Endothelial cell of umbilical vein (primary cell): ENCODE data around the gene BEND3. TPM values are rescaled to one million over a fixed set of nuclear protein-coding genes. Genes with fewer than 3 reads are reported as not detected.

Experiments used
- BruUV-seq: library from RNA; stranded (reverse); fragments of 400-500 nt; replicated peaks from 2 replicates; lab custom pipeline; 2021; lab: Mats Ljungman, UMichigan
- CTCF ChIA-PET: fragments of 300-600, 350-600 bp; sonication (Branson Sonifier 250); formaldehyde crosslinking; loops from one replicate; lab custom pipeline; 2021; ENCODE audit warnings: antibody characterized with exemption, inconsistent platforms; lab: Charles Lee
- POLR2A ChIA-PET: fragments of 300-600, 350-600 bp; sonication (Branson Sonifier 250); formaldehyde crosslinking; loops from one replicate; lab custom pipeline; 2021; ENCODE audit warnings: antibody characterized with exemption, inconsistent platforms; lab: Charles Lee
- DNase-seq: peaks from one replicate; pipeline ENCODE4 v3.0.0-alpha.2; 2011; ENCODE audit warnings: low read depth, low spot score
- FAIRE-seq: peaks from 2 replicates; lab custom pipeline; 2011; peaks lifted over from hg19 to GRCh38; lab: Jason Lieb, UNC
- H2AFZ ChIP-seq: 2 replicates; pipeline ENCODE4 v1.6.0; 2012; ENCODE audit warnings: low read depth, low read length, control low read depth, inconsistent platforms
- H3K27ac ChIP-seq: 2 replicates; pipeline ENCODE4 v1.5.1; 2011; ENCODE audit warnings: low read depth, mild to moderate bottlenecking, control low read depth, low read length, moderate library complexity; ENCODE audit not compliant: insufficient read depth
- H3K27me3 ChIP-seq, 2 experiments: 2 replicates each; pipeline versions ENCODE4 v1.6.0 to v1.6.1; 2011; ENCODE audit warnings: low read length in 2 of 2, mixed read lengths in 1 of 2; ENCODE audit not compliant: control insufficient read depth in 2 of 2, insufficient read depth in 2 of 2
- H3K36me3 ChIP-seq, 2 experiments: 2 replicates in 1 of 2; 3 replicates in 1 of 2; pipeline ENCODE4 v1.5.1; 2011; ENCODE audit warnings: low read length in 2 of 2, mild to moderate bottlenecking in 1 of 2, moderate library complexity in 1 of 2; ENCODE audit not compliant: control insufficient read depth in 2 of 2, insufficient read depth in 2 of 2; ENCODE audit errors: extremely low read depth in 1 of 2
- H3K4me1 ChIP-seq: 3 replicates; pipeline ENCODE4 v1.5.1; 2011; ENCODE audit warnings: mild to moderate bottlenecking, low read length; ENCODE audit not compliant: control insufficient read depth, insufficient read depth; ENCODE audit errors: extremely low read depth
- H3K4me2 ChIP-seq: 2 replicates; pipeline ENCODE4 v1.6.1; 2011; ENCODE audit warnings: low read length, control low read depth, mixed read lengths; ENCODE audit not compliant: insufficient read depth
- H3K4me3 ChIP-seq, 3 experiments: fragments of 200-600 bp in 1 of 3; sonication (generic), shearing (Covaris generic) in 1 of 3; replicated peaks in 1 of 3; 2 replicates each; pipeline ENCODE4 v1.5.1; 2011 to 2016; ENCODE audit warnings: control low read depth in 3 of 3, low read length in 3 of 3, mild to moderate bottlenecking in 2 of 3, inconsistent platforms in 1 of 3, low read depth in 1 of 3, moderate library complexity in 1 of 3; ENCODE audit not compliant: insufficient read depth in 1 of 3
- H3K79me2 ChIP-seq: 2 replicates; pipeline ENCODE4 v1.6.0; 2012; ENCODE audit warnings: low read length, inconsistent platforms; ENCODE audit not compliant: control insufficient read depth, insufficient read depth
- H3K9ac ChIP-seq: replicated peaks from 2 replicates; pipeline ENCODE3; 2011; ENCODE audit warnings: low read length, control low read depth; ENCODE audit not compliant: insufficient read depth; ENCODE audit errors: extremely low read depth
- H3K9me1 ChIP-seq: replicated peaks from 3 replicates; pipeline ENCODE4 v1.6.0; 2011; ENCODE audit warnings: mild to moderate bottlenecking, low read length; ENCODE audit not compliant: control insufficient read depth, insufficient read depth; ENCODE audit errors: extremely low read depth
- H3K9me3 ChIP-seq: replicated peaks from 2 replicates; pipeline ENCODE4 v1.5.1; 2012; ENCODE audit warnings: low read length, inconsistent platforms; ENCODE audit not compliant: control insufficient read depth, insufficient read depth
- H4K20me1 ChIP-seq: replicated peaks from 2 replicates; pipeline ENCODE3; 2011; ENCODE audit warnings: mild to moderate bottlenecking, low read length; ENCODE audit not compliant: control insufficient read depth, insufficient read depth; ENCODE audit errors: extremely low read depth
- CTCF ChIP-seq, 2 donors: IDR thresholded peaks; 1 replicate in 1 of 2; 2 replicates in 1 of 2; pipeline ENCODE4 v1.5.1; 2011; ENCODE audit warnings: low read length in 2 of 2, mild to moderate bottlenecking in 2 of 2, moderate library complexity in 2 of 2, control low read depth in 1 of 2, inconsistent platforms in 1 of 2, low read depth in 1 of 2; ENCODE audit not compliant: insufficient read depth in 1 of 2; ENCODE audit errors: extremely low read depth in 1 of 2
- EZH2 ChIP-seq: IDR thresholded peaks from 2 replicates; pipeline ENCODE4 v1.6.1; 2012; ENCODE audit warnings: borderline replicate concordance, low read depth, mild to moderate bottlenecking, moderate library complexity, low read length, inconsistent platforms; ENCODE audit not compliant: severe bottlenecking
- FOS ChIP-seq: IDR thresholded peaks from 2 replicates; pipeline ENCODE4 v1.6.1; 2011; ENCODE audit warnings: mild to moderate bottlenecking, low read length, moderate library complexity, borderline replicate concordance; ENCODE audit not compliant: insufficient read depth
- GATA2 ChIP-seq: IDR thresholded peaks from 2 replicates; pipeline ENCODE4 v1.7.0; 2011; ENCODE audit warnings: low read depth, mild to moderate bottlenecking, moderate library complexity, mixed read lengths, low read length; ENCODE audit not compliant: insufficient read length, insufficient read depth
- JUN ChIP-seq: IDR thresholded peaks from 2 replicates; pipeline ENCODE4 v1.6.1; 2011; ENCODE audit warnings: borderline replicate concordance, low read depth; ENCODE audit not compliant: insufficient read length, insufficient read depth
- MAX ChIP-seq: IDR thresholded peaks from 2 replicates; pipeline ENCODE4 v1.6.1; 2011; ENCODE audit not compliant: insufficient read depth, insufficient read length
- MYC ChIP-seq: IDR thresholded peaks from one replicate; pipeline ENCODE4 v1.6.1; 2011; ENCODE audit warnings: mild to moderate bottlenecking, low read depth, low read length
- POLR2A ChIP-seq: IDR thresholded peaks from 2 replicates; pipeline ENCODE4 v1.6.1; 2012; ENCODE audit warnings: low read depth, mild to moderate bottlenecking, control low read depth, low read length
- POLR2AphosphoS5 ChIP-seq: IDR thresholded peaks from 2 replicates; pipeline ENCODE4 v1.6.1; 2012; ENCODE audit warnings: low read depth, mild to moderate bottlenecking, control low read depth, low read length, moderate library complexity; ENCODE audit not compliant: insufficient read depth
- dilution Hi-C: fragments of 300-500 bp; cut with MboI; formaldehyde crosslinking; loops from one replicate; pipeline ENCODE4 v1.15.0; 2019; ENCODE audit warnings: low sequenced_read_pairs; ENCODE audit not compliant: extremely low pct_ligation_motif_present
- intact Hi-C: fragments of 100-400 bp; cut with micrococcal nuclease; formaldehyde crosslinking; loops from one replicate; pipeline ENCODE4 v1.10.0; 2022
- polyA plus RNA-seq, 4 experiments: library from polyadenylated mRNA; depleted of rRNA in 3 of 4; stranded (reverse) in 3 of 4; unstranded in 1 of 4; fragments of >200 nt; gene quantifications; 2 replicates each; pipeline versions ENCODE4 v1.2.1 to v1.2.3, GENCODE V29; 2011 to 2012; ENCODE audit warnings: missing spikeins in 1 of 4
- total RNA-seq: library from RNA; stranded (reverse); gene quantifications from 2 replicates; pipeline ENCODE4 v1.2.3, GENCODE V29; 2021

BEND3 gene
- total and polyA plus RNA-seq, 2 donors (not counting 3 experiments of a cell fraction or from before 2014, with no cell fraction given) = 1.6 to 4.8 TPM

GRCh38 chr6:107083047-107083768, 32.1 kb downstream of the BEND3 start:
- DNase-seq (no peak), FAIRE-seq (no peak)
- Histone ChIP-seq H3K4me3 (no peak overlapping the region), H2AFZ (no peak overlapping the region), H3K9me3 (no peaks in the 10 kb centered on the region), H3K36me3 (no peaks in the 10 kb centered on the region), H3K9ac (no peak overlapping the region), H3K79me2 (no peaks in the 10 kb centered on the region), H3K9me1 (no peaks in the 10 kb centered on the region), H3K27me3 (no peaks in the 10 kb centered on the region), H3K4me1 (no peaks in the 10 kb centered on the region), H3K4me2 (no peak overlapping the region), H3K27ac (no peak overlapping the region), H4K20me1 (no peaks in the 10 kb centered on the region)
- POLR2A ChIA-PET = no interaction called here
- TF ChIP-seq POLR2AphosphoS5 (no peak), MYC (no peak), MAX (no peak), JUN (no peak), POLR2A (no peak), EZH2 (no peak), FOS (no peak), CTCF (IDR thresholded peaks at IDR 0.05; ENCODE audit: extremely low read depth in 1 of 2, insufficient read depth in 1 of 2, low read depth in 1 of 2, low read length in 2 of 2) (no peak), GATA2 (no peak)
- CTCF ChIA-PET = interaction anchor here (1.5 kb wide), 1 partner anchor 31 kb away, joined by 5 read pairs; no protein-coding TSS in a partner anchor
- BruUV-seq = no TSS peak
- dilution Hi-C loops = no loop called here
- intact Hi-C loops = no loop called here
